IMR-90 (cell line): ENCODE data around the gene MYPOP.

Source experiments
- BHLHE40 ChIP-seq: fragments of 150-350 bp; IDR thresholded peaks from 2 replicates; pipeline ENCODE4 v1.6.1; 2016; ENCODE audit warnings: mild to moderate bottlenecking, low read depth, low read length
- CEBPB ChIP-seq: IDR thresholded peaks from 2 replicates; pipeline ENCODE4 v1.6.1; 2012; ENCODE audit warnings: low read depth, low read length, improper control_type of control experiment
- CHD1 ChIP-seq: IDR thresholded peaks from 2 replicates; pipeline ENCODE4 v1.6.1; 2012; ENCODE audit warnings: low read depth, low read length, improper control_type of control experiment
- CTCF ChIP-seq: conservative IDR thresholded peaks from 2 replicates; pipeline ENCODE4 v1.5.1; 2012; ENCODE audit warnings: mild to moderate bottlenecking, low read depth, low read length, improper control_type of control experiment
- ELK1 ChIP-seq: fragments of 150-350 bp; IDR thresholded peaks from 2 replicates; pipeline ENCODE4 v1.6.1; 2016; ENCODE audit warnings: low read depth, mild to moderate bottlenecking, low read length, moderate library complexity, borderline replicate concordance
- FOS ChIP-seq: fragments of 150-350 bp; IDR thresholded peaks from 2 replicates; pipeline ENCODE4 v1.6.1; 2016; ENCODE audit warnings: low read depth, low read length
- MAFK ChIP-seq: IDR thresholded peaks from 2 replicates; pipeline ENCODE4 v1.6.1; 2012; ENCODE audit warnings: low read depth, low read length, improper control_type of control experiment
- MAZ ChIP-seq: IDR thresholded peaks from 2 replicates; pipeline ENCODE4 v1.6.1; 2012; ENCODE audit warnings: low read depth, mild to moderate bottlenecking, low read length, improper control_type of control experiment, moderate library complexity, borderline replicate concordance
- POLR2A ChIP-seq: IDR thresholded peaks from 2 replicates; pipeline ENCODE4 v1.6.1; 2012; ENCODE audit warnings: mild to moderate bottlenecking, low read depth, low read length
- RAD21 ChIP-seq: IDR thresholded peaks from 2 replicates; pipeline ENCODE4 v1.6.1; 2012; ENCODE audit warnings: low read length, improper control_type of control experiment
- SMC3 ChIP-seq: fragments of 150-350 bp; IDR thresholded peaks from 2 replicates; pipeline ENCODE4 v1.6.1; 2016; ENCODE audit warnings: low read depth, mild to moderate bottlenecking, antibody characterized with exemption, low read length, moderate library complexity
- USF2 ChIP-seq: fragments of 150-350 bp; IDR thresholded peaks from 2 replicates; pipeline ENCODE4 v1.6.1; 2017; ENCODE audit warnings: mild to moderate bottlenecking, antibody characterized with exemption, low read length, low read depth

- no peak for TF ChIP-seq POLR2A
- TF ChIP-seq ELK1: no peak
- peak; percentile 2; the same call in 1 of the 2 replicates for TF ChIP-seq CTCF
- TF ChIP-seq USF2: no peak
- TF ChIP-seq MAFK: no peak
- peak; percentile 86 for TF ChIP-seq MAZ
- no peak for TF ChIP-seq BHLHE40
- TF ChIP-seq SMC3: no peak
- no peak for TF ChIP-seq RAD21
- no peak for TF ChIP-seq CEBPB
- TF ChIP-seq FOS: no peak
- TF ChIP-seq CHD1: no peak
Measured at GRCh38 chr19:45902651-45903625, 525 bp upstream of the MYPOP start.
